ENCODE data around the gene BPNT1.
A peak's percentile ranks its signal among the peaks of the same experiment; 100 is the strongest.
"Not testable (repeated sequence)": the region's sequence is repeated elsewhere in the genome, so short reads cannot be mapped to it uniquely, and the experiment has no call there.

The BPNT1 gene

DNA sequence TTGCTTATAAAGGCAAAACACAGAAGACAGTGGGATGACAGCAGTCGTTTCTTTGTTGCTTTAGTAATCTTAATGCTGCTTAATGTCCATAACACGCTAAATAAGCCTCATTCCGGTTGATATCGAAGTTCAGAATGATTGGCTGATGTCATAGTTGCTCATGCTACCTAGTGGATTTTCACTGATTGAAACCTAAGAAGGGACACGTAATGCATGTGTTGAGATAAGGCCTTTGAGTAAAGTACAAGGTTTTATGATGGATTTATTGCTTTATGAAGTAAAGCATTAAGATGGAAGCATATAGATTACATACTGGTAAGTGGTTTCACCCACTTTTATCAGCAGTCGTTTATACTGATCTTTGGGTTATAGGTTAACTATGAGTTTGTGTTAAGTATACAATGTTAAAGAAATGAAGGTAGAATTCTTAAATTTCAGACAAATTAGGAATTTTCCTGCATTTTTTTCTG lies 29.5 kb upstream of the BPNT1 start:
- H3K27me3 ChIP-seq (replicated peaks; ENCODE audit: insufficient read depth, low read length): no peaks in the 10 kb centered on the region
- no peak overlapping the region for H3K4me3 ChIP-seq (ENCODE audit: low read length)
- H3F3A ChIP-seq (ENCODE audit: insufficient read depth, low read length): no peaks in the 10 kb centered on the region
- no peaks in the 10 kb centered on the region for H3K9me3 ChIP-seq (replicated peaks; ENCODE audit: insufficient read depth, low read length)
- no peaks in the 10 kb centered on the region for H4K20me1 ChIP-seq (ENCODE audit: insufficient read depth, low read length)
- H3K27ac ChIP-seq (ENCODE audit: low read length): no peak overlapping the region
- H3K36me3 ChIP-seq (replicated peaks; ENCODE audit: insufficient read depth, low read length): peaks cover 9% of the 10 kb centered on the region; the same call in 1 of the 2 replicates
- H2AFZ ChIP-seq (ENCODE audit: low read length): no peak overlapping the region
- no peaks in the 10 kb centered on the region for H3K79me2 ChIP-seq (ENCODE audit: low read length)
- TF ChIP-seq, protein P1, sequence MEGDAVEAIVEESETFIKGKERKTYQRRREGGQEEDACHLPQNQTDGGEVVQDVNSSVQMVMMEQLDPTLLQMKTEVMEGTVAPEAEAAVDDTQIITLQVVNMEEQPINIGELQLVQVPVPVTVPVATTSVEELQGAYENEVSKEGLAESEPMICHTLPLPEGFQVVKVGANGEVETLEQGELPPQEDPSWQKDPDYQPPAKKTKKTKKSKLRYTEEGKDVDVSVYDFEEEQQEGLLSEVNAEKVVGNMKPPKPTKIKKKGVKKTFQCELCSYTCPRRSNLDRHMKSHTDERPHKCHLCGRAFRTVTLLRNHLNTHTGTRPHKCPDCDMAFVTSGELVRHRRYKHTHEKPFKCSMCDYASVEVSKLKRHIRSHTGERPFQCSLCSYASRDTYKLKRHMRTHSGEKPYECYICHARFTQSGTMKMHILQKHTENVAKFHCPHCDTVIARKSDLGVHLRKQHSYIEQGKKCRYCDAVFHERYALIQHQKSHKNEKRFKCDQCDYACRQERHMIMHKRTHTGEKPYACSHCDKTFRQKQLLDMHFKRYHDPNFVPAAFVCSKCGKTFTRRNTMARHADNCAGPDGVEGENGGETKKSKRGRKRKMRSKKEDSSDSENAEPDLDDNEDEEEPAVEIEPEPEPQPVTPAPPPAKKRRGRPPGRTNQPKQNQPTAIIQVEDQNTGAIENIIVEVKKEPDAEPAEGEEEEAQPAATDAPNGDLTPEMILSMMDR (IDR thresholded peaks at IDR 0.05; ENCODE audit: low read length): no peak
- TF ChIP-seq EZH2phosphoT487 (IDR thresholded peaks at IDR 0.05; ENCODE audit: low read length) (no peak), EZH2 (optimal IDR thresholded peaks at IDR 0.05; ENCODE audit: low read depth, low read length) (no peak)
- no peak for DNase-seq
- H3K9ac ChIP-seq (ENCODE audit: low read length): no peak overlapping the region
- H3K9me2 ChIP-seq (replicated peaks; ENCODE audit: insufficient read depth, low read length): no peaks in the 10 kb centered on the region
- H3K4me1 ChIP-seq (ENCODE audit: low read length): no peaks in the 10 kb centered on the region
- no peak overlapping the region for H3K4me2 ChIP-seq (ENCODE audit: low read depth, low read length)

DNA sequence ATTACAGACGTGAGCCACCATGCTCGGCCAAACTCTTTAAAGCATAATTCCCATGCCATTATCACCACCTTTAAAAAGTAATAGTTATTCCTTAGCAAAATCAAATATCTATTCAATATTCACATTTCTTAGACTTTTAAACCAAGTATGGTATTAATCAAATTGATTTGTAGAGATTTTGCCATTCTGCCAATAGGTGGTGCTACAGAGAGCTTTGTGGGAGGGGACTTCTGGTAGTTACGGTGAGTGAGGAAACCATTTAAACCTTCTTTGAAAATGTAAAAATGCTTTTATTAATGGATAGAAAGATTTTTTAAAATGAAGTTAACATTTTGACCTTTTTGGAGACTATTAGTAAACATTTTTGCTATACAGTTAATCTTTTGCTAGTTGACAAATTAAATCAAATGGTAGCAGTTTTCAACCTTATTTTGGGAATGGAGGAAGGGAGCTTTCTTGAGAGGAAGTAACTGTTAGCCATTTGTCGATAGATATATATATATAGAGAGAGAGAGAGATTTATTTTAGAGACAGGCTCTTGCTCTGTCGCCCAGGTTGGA lies 23.6 kb upstream of the BPNT1 start:
- Histone ChIP-seq H3K9ac (ENCODE audit: low read length) (no peak overlapping the region), H3K9me2 (replicated peaks; ENCODE audit: insufficient read depth, low read length) (no peaks in the 10 kb centered on the region), H3K4me3 (ENCODE audit: low read length) (no peak overlapping the region), H3K27ac (ENCODE audit: low read length) (no peak overlapping the region), H3K27me3 (replicated peaks; ENCODE audit: insufficient read depth, low read length) (no peaks in the 10 kb centered on the region), H3K4me2 (ENCODE audit: low read depth, low read length) (no peak overlapping the region), H3K36me3 (replicated peaks; ENCODE audit: insufficient read depth, low read length) (peaks cover 9% of the 10 kb centered on the region; the same call in 1 of the 2 replicates), H2AFZ (ENCODE audit: low read length) (no peak overlapping the region), H3K4me1 (ENCODE audit: low read length) (no peaks in the 10 kb centered on the region), H3F3A (ENCODE audit: insufficient read depth, low read length) (no peaks in the 10 kb centered on the region), H3K9me3 (replicated peaks; ENCODE audit: insufficient read depth, low read length) (no peaks in the 10 kb centered on the region), H4K20me1 (ENCODE audit: insufficient read depth, low read length) (no peaks in the 10 kb centered on the region), H3K79me2 (ENCODE audit: low read length) (no peaks in the 10 kb centered on the region)
- TF ChIP-seq EZH2 (optimal IDR thresholded peaks at IDR 0.05; ENCODE audit: low read depth, low read length) (no peak), EZH2phosphoT487 (IDR thresholded peaks at IDR 0.05; ENCODE audit: low read length) (no peak)
- TF ChIP-seq, protein P1 (IDR thresholded peaks at IDR 0.05; ENCODE audit: low read length): peak; percentile 82
- DNase-seq: peak; percentile 58

DNA sequence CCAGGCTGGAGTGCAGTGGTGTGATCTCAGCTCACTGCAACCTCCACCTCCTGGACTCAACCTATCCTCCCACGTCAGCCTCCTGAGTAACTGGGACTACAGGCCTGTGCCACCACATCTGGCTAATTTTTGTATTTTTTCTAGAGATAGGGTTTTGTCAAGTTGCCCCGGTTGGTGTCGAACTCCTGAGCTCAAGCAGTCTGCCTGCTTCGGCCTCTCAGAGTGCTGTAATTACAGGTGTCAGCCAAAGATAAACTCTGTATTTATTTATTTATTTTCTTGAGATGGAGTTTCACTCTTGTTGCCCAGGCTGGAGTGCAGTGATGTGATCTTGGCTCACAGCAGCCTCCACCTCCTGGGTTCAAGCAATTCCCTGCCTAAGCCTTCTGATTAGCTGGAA lies 23.0 kb upstream of the BPNT1 start:
- not testable (repeated sequence) for DNase-seq; H3K4me1 ChIP-seq (ENCODE audit: low read length); H3K9me3 ChIP-seq (replicated peaks; ENCODE audit: insufficient read depth, low read length); H3K9me2 ChIP-seq (replicated peaks; ENCODE audit: insufficient read depth, low read length); H3K4me3 ChIP-seq (ENCODE audit: low read length); H3F3A ChIP-seq (ENCODE audit: insufficient read depth, low read length); H3K36me3 ChIP-seq (replicated peaks; ENCODE audit: insufficient read depth, low read length); H3K27me3 ChIP-seq (replicated peaks; ENCODE audit: insufficient read depth, low read length); H3K9ac ChIP-seq (ENCODE audit: low read length); H4K20me1 ChIP-seq (ENCODE audit: insufficient read depth, low read length); H3K79me2 ChIP-seq (ENCODE audit: low read length); H2AFZ ChIP-seq (ENCODE audit: low read length); H3K4me2 ChIP-seq (ENCODE audit: low read depth, low read length); H3K27ac ChIP-seq (ENCODE audit: low read length)

DNA sequence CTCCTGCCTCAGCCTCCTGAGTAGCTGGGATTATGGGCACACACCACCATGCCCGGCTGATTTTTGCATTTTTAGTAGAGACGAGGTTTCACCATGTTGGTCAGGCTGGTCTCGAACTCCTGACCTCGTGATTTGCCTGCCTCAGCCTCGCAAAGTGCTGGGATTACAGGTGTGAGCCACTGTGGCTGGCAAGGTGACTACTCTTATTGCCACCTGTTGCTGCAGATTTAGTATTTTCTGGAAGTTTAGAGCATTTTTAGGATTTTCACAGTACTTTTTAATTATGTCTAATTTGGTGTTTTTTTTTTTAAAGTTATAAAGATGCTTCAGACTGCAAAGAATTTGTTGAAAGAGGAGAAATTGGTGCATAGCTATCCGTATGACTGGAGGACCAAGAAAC lies 20.9 kb upstream of the BPNT1 start:
- H3K4me3 ChIP-seq (ENCODE audit: low read length); H3K79me2 ChIP-seq (ENCODE audit: low read length); H3K9me3 ChIP-seq (replicated peaks; ENCODE audit: insufficient read depth, low read length); H2AFZ ChIP-seq (ENCODE audit: low read length); H3K9me2 ChIP-seq (replicated peaks; ENCODE audit: insufficient read depth, low read length); H3K27ac ChIP-seq (ENCODE audit: low read length); H4K20me1 ChIP-seq (ENCODE audit: insufficient read depth, low read length); H3F3A ChIP-seq (ENCODE audit: insufficient read depth, low read length); H3K27me3 ChIP-seq (replicated peaks; ENCODE audit: insufficient read depth, low read length); H3K4me2 ChIP-seq (ENCODE audit: low read depth, low read length); DNase-seq; H3K4me1 ChIP-seq (ENCODE audit: low read length); H3K9ac ChIP-seq (ENCODE audit: low read length): not testable (repeated sequence)
- H3K36me3 ChIP-seq (replicated peaks; ENCODE audit: insufficient read depth, low read length): peaks cover 16% of the 10 kb centered on the region; the same call in 1 of the 2 replicates
